ENCODE data around the gene DNAL1.
A peak's percentile ranks its signal among the peaks of the same experiment; 100 is the strongest.
"Not testable (repeated sequence)": the region's sequence is repeated elsewhere in the genome, so short reads cannot be mapped to it uniquely, and the experiment has no call there.

Gene DNAL1, protein sequence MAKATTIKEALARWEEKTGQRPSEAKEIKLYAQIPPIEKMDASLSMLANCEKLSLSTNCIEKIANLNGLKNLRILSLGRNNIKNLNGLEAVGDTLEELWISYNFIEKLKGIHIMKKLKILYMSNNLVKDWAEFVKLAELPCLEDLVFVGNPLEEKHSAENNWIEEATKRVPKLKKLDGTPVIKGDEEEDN

DNA sequence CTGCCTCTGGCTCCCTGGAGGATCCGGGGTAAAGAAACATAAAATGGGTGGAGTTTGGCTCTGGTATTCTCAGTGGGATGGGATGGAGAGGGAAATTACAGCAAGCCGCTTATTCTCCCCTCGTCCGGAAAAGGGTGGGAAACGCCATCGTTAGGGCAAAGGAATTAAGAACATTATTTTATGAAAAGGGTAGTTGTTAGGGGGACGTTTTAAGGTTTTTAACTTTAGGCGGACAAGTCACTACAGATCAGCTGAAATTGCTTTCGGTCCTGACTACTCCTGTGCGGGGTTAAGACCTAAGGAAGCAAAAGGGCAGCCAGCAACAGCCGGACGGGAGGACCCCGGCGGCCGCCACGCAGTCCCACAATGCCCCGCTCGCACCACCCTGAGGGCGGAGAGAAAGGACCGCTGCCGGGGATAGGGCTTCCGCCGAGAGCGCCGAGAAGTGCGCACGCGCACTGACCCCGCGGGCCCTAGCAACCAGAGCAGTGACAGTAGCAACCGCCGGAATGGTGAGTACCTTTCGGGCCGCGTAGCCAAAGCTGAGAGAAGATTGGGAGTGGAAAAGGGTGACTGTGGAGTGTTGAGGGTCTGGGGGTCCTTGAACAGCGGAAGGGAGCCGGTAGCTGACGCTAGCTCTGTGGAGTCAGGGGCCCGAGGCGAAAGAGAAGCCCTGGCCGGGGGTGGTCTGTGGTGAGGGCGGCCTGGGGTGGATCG, at the start of gene DNAL1:
Gene DNAL1 (plus strand): TSS at position 456 of the 717 bp plus-strand sequence. CDS start 54 bp downstream, at position 510.
- DNase-seq (ENCODE audit: insufficient read length, low spot score) (peak; percentile 95), FAIRE-seq (peak; percentile 99)

DNA sequence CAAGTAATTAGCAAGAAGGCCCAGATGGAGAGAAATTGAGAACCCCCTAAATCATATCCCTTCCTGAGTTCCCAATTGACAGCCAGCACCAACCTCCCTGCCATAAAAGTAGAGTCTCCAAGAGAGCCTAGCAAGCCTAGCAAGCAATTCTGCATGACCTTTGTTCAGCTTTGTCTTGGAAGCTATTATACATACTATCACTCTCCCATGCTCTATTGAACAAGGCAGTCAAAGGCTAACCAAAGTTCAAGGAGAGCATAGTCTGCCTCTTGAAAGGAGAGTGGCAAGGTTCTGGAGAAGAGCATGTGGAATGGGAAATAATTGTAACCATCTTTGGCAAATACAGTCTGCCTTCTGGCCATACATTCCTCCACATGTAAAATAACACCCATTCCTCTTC, 45.3 kb upstream of the DNAL1 start:
- DNase-seq (ENCODE audit: insufficient read length, low spot score), result no peak
- no peak for FAIRE-seq

DNA sequence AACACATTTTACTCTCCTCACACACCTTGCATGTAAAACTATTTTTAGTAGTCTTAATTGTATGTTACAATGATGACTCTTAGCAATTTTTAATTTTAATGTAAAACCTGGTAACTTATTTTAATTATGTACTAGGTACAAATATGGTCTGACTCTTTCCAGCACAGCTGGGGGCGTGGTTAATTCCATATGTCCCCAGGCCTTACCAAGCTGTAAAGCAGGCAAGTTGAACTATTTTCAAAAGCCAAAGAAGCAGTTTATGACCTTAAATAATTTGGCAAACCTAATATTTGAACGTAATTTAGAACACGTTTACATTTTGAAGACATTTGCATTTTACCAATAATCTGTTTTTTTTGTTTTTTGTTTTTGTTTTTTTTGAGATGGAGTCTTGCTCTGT, 41.8 kb upstream of the DNAL1 start:
- DNase-seq (ENCODE audit: insufficient read length, low spot score) (no peak), FAIRE-seq (no peak)

DNA sequence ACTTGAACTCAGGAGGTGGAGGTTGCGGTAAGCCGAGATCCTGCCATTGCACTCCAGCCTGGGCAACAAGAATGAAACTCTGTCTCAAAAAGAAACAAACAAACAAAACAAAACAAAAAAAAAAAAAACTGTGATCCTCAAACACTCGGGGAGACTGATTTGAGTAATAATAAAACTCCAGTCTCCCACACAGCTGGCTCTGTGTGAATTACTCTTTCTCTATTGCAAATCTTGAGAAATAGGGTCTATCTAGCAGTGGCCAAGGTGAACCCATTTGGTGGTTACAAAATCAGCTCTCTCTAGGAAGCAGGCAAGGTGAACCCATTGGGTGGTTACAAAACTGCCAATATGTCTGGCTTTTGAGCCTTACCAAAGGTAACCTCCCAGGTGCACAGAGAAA, 38.5 kb upstream of the DNAL1 start:
- no peak for DNase-seq (ENCODE audit: insufficient read length, low spot score)
- FAIRE-seq, result no peak

DNA sequence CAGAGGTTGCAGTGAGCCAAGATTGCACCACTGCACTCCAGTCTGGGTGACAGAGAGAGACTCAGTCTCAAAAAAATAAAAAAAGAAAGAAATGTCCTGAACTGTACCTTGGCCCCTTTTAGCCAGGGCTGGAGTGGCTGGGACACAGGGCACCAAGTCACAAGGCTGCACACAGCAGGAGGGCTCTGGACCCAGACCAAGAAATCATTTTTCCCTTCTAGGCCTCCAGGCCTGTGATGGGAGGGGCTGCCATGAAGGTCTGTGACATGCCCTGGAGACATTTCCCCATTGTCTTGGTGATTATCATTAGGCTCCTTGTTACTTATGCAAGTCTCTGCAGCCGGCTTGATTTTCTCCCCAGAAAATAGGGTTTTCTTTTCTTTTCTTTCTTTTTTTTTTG, 37.5 kb upstream of the DNAL1 start:
- no peak for FAIRE-seq

DNA sequence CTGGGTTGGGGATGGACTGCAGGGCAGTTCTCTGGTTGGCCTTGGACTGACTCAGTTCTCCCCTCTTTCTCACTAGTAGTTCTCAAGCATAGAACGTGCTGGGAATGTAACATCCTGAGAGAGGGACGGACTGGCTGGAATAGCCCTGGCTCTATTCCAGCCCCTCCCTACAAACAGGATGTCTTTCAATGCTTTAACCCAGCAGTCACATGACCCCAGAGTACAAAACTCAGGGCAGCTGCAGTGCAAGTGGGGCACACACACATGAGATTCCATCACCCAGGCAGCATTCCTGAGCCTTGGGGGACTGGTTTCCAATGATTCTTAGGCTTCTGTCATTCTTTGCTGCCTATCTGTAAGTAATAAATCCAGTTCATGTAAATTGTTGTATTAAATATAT, 34.1 kb upstream of the DNAL1 start:
- FAIRE-seq (no peak), DNase-seq (ENCODE audit: insufficient read length, low spot score) (no peak)

More for the DNA sequence above, 37.5 kb upstream of the DNAL1 start:
- DNase-seq (ENCODE audit: insufficient read length, low spot score), result no peak

DNA sequence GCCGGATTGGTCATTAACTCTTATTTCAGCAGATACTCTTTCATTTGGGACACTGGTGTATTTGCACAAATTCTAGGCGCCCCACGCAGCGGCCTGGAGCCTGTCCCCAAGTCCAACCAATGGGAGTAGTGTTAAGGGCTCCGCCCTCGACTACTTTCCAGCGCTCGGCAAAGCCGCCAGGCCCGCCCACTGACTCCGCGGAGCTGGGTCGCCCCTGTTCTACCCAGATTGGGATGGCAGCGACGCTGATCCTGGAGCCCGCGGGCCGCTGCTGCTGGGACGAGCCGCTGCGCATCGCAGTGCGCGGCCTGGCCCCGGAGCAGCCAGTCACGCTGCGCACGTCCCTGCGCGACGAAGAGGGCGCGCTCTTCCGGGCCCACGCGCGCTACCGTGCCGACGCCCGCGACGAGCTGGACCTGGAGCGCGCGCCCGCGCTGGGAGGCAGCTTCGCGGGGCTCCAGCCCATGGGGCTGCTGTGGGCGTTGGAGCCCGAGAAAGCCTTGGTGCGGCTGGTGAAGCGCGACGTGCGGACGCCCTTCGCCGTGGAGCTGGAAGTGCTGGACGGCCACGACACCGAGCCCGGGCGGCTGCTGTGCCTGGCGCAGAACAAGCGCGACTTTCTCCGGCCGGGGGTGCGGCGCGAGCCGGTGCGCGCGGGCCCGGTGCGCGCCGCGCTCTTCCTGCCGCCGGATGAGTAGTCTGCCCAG, 32.3 kb upstream of the DNAL1 start, which contains the start of gene ACOT6:
Gene ACOT6 (plus strand): TSS at position 179 of the 707 bp plus-strand sequence. CDS start 55 bp downstream, at position 234.
- FAIRE-seq (peak; percentile 84), DNase-seq (ENCODE audit: insufficient read length, low spot score) (peak; percentile 70)

DNA sequence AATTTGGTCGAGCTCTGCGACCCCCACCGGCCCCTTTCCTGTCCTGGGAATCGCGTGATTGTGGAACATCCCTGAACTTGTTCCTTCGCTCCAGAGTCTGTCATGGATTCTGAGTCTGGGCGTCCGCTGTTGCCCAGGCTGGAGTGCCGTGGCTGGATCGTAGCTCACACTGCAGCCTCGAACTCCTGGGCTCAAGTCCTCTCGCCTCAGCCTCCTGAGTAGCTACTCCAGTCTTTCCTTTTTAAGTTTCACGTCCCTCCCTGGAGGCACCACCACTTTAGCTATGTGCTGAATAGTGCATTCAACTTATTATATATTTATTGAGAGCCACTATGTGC, 31.8 kb upstream of the DNAL1 start:
- FAIRE-seq, result peak; percentile 70

DNA sequence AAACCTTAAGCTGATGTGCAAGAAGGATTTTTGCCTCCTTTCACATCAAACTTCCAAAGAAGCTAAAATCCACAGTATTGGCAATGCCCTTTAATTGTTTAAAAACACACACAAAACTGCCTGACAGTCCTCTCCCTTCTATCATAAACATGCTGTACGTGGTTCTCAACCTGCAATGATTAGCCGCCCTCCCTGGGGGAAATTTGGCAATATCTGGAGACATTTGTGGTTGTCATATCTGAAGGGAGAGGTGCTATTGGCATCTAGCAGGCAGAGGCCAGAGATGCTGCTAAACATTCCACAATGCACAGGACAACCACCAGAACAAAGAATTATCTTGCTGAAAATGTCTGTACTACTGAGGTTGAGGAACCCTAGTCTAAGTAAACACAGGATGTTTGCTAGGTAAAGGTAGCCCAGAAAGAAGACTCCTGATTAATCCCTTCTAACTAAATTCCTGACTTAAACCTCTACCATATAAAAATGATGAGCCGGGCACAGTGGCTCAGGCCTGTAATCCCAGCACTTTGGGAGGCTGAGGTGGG, 31.3 kb upstream of the DNAL1 start:
- FAIRE-seq (no peak), DNase-seq (ENCODE audit: insufficient read length, low spot score) (no peak)

More for the DNA sequence above, 31.8 kb upstream of the DNAL1 start:
- DNase-seq (ENCODE audit: insufficient read length, low spot score), result no peak

DNA sequence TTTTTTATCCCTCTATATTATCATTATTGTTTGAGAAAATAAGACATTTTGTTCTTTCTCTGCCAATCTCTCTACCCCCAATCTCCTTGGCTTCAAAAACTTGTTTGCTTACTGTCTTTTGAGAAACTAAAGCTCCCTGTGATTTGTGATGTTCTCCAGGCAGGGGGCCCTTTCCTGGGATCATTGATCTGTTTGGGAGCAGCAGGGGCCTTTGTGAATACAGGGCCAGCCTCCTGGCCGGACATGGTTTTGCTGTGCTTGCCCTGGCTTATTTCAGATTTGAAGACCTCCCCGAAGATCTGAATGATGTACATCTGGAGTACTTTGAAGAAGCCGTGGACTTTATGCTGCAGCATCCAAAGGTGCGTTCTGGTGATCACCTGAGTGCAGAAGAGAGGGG, 28.0 kb upstream of the DNAL1 start:
- FAIRE-seq (no peak), DNase-seq (ENCODE audit: insufficient read length, low spot score) (no peak)

DNA sequence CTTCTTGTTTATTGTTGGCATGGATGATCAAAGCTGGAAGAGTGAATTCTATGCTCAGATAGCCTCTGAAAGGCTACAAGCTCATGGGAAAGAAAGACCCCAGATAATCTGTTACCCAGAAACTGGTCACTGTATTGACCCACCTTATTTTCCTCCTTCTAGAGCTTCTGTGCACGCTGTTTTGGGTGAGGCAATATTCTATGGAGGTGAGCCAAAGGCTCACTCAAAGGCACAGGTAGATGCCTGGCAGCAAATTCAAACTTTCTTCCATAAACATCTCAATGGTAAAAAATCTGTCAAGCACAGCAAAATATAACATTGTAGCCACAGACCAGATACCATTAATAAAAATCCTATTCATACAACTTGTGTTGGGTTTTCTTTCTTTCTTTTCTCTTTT, 25.3 kb upstream of the DNAL1 start:
- DNase-seq (ENCODE audit: insufficient read length, low spot score), result no peak
- FAIRE-seq, result no peak

DNA sequence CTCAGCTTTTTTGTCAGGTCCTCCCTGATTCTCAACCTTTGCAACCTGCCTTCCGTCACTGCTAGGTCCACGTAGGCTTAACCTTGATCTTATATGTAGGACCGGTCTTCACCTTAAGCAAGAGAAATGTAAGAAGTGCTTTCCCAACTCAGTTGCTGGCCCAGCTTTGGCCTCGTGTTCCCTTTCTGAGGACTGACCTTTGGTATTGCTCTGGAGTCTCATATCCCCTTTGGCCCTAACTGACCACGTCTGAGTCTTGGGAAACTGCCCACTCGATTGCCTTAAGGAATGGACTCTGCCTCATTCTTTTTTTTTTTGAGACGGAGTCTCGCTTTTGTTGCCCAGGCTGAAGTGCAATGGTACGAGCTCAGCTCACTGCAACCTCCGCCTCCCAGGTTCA, 24.5 kb upstream of the DNAL1 start:
- DNase-seq (ENCODE audit: insufficient read length, low spot score) (no peak), FAIRE-seq (no peak)

DNA sequence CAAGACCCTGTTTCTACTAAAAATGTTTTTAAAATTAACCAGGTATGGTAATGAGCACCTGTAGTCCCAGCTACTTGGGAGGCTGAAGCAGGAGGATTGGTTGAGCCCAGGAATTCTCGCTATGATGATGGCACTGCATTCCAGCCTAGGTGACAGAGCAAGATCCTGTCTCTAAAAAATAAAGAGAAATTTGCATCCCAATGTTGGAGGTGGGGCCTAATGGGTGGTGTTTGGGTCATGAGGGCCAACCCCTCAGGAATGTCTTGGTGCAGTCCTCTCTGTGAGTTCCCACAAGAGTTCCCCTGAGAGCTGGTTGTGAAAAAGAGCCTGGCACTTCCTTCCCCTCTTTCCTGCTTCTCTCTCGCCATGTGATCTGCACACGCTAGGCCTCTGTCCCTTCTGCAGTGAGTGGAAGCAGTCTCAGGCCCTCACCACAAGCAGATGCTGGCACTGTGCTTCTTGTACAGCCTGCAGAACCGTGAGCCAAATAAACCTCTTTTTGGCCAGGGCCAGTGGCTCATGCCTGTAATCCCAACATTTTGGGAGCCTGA, 21.2 kb upstream of the DNAL1 start:
- no peak for DNase-seq (ENCODE audit: insufficient read length, low spot score)
- no peak for FAIRE-seq

DNA sequence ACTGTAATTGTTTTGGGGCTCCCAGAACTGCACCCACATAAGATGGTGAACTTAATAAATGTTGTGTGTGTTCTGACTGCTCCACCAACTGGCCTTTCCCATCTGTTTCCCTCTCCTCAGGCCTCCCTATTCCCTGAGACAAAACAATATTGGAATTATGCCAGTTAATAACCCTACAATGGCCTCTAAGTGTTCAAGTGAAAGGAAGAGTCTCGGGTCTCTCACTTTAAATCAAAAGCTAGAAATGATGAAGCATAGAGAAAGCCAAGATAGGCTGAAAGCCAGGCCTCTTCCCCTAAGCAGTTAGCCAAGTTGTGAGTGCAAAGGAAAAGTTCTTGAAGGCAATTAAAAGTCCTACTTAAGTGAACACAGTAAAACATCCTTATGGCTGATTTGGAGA, 19.1 kb upstream of the DNAL1 start:
- no peak for FAIRE-seq

DNA sequence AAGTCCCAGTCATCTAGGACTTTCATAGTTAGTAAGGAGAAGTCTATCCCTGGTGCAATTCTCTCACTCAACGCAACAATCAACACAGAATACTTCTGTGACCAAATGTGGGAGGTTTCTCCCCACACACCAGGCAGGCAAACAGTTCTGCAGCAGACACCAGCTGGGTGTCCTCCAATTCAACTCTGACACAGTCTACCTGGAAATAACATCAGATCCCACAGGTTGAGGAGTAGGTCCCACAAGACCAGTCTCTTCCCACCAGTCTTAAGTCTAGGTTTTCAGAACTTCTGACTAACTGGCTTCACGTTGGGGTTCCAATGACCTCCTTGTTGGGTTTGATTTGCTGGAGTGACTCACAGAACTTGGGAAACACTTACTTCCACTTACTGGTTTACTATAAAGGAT, 17.6 kb upstream of the DNAL1 start:
- no peak for DNase-seq (ENCODE audit: insufficient read length, low spot score)
- no peak for FAIRE-seq

More for the DNA sequence above, 19.1 kb upstream of the DNAL1 start:
- no peak for DNase-seq (ENCODE audit: insufficient read length, low spot score)

DNA sequence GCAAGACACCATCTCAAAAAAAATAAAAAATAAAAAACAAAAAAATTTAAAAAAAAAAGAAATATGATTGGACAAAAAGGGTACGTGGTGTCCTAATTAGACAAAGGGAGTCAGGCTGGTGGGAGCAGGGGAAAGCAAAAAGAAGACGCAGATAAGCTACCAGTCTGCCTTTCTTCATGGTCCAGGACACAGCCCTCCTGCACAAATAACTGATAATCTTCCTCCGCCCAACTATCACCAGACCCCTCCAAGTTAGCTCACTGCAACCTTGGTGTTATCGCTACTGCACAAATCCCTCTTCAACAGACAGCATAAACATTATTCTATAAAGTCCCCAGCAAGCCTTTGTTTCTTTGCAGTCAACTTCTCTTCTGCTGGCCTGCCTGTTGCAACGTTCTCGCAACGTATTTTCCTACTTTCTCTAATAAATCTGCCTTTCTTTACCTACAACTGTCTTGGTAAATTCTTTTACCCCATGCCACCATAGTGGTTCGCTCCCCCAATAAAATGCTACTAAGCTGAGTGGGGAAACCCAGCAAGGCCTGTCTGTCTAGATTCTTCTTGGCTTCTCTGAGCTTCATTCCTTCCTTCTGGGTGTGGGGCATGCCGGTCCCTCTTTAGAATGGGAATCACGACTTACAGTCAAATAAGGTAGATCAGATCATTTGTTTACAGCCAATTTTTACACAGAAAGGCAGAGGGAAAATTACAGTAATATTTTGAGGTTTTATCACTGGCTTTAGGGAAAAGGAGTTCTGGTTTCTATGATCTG, 14.6 kb upstream of the DNAL1 start:
- DNase-seq (ENCODE audit: insufficient read length, low spot score) (no peak), FAIRE-seq (no peak)

DNA sequence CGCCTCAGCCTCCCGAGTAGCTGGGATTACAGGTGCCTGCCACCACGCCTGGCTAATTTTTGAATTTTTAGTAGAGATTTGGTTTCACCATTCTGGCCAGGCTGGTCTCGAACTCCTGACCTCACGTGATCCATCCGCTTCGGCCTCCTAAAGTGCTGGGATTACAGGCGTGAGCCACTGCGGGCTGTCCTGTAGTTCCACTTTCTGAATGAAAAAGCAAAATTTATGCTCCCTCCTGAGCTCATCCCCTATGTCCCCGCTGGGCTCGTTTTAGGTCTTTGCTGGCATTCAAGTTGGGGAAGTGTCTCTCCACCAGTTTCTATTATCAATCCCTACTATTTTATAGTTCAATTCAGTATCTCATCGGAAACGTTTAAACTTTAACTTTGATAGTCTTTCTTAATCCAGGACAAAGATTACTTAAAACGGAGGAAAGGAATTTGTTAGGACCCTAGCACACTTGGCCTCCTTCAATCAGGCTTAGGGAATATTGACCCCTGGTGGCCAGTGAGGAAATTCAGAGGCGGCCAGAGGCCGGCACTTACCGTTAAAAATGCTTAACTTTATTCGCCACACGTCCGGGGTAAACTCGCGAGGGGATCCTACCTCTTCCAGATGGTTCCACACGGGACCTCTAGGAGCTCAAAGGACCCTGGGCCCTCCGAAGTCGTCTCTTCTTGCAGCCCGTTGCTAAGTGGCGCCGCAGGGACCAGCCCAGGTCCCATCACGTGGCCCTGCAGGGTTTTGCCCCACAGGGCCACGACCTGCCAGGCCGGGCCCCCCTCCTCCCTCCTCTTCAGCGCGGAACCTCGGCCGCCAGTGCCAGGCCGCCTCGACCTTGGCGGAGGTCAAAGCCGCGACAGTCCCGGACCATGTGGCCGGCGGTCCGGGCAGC, 11.4 kb upstream of the DNAL1 start:
- FAIRE-seq (peak; percentile 98), DNase-seq (ENCODE audit: insufficient read length, low spot score) (peak; percentile 60)

DNA sequence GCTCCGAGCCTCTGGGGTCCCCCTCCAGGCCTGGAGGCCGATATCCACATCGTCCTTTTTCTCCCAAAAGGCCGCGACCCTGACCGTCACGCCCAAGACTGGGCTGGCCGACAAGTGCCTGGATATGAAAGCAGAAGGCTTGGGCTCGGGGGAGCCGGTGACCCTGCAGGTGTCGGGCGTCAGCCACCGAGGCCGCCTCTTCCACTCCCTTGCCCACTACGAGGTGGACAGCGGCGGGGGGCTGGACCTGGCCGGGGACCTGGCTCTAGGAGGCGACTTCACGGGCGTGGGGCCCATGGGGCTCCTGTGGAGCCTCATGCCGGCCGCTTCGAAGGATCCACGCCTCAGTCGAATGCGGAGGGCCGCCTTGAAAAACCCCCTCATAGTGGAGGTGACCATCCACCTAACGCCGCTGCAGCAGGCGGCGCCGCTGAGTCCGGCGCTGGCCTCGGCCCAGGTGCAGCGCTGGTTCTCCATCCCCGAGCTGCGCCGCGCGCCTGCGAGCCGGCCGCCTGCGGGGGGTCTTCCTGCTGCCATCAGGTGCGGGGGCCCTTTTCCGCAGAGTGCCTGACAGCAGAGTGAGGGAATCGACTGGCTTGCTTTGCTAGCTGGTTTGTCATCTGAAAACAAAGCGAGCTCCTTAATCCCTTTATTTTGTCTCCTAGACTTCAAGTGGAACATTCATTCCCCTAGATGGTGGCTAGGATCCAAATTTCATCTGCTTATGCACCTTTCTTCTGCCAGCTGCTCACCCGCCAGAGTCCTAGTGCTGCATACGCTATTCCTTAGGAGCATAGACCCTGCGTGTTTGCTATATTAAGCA, 10.6 kb upstream of the DNAL1 start:
- DNase-seq (ENCODE audit: insufficient read length, low spot score) (no peak), FAIRE-seq (no peak)

DNA sequence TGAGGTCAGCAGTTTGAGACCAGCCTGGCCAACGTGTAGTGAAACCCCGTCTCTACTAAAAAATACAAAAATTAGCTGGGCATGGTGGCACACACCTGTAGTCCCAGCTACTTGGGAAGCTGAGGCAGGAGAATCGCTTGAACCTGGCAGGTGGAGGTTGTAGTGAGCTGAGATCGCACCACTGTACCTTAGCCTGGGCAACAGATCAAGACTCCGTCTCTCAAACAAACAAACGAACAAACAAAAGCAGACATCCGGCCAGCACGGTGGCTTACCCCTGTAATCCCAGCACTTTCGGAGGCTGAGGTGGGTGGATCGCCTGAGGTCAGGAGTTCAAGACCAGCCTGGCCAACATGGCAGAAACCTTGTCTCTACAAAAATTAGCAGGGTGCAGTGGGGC, 8.4 kb upstream of the DNAL1 start:
- FAIRE-seq, result not testable (repeated sequence)

More for the DNA sequence above, 8.4 kb upstream of the DNAL1 start:
- not testable (repeated sequence) for DNase-seq (ENCODE audit: insufficient read length, low spot score)

Data from GM19239 (cell line).